Loucy (cell line): ENCODE results near the gene CCDC148.

Source experiments
- EZH2phosphoT487 ChIP-seq: fragments of 200-600 bp; IDR thresholded peaks from 2 replicates; pipeline ENCODE4 v1.6.1; 2018; ENCODE audit warnings: antibody characterized with exemption, mild to moderate bottlenecking, moderate library complexity, borderline replicate concordance
- TF ChIP-seq, protein P1 (sequence below): fragments of 200-600 bp; sonication (generic); conservative IDR thresholded peaks from 2 replicates; pipeline ENCODE4 v1.5.1; 2014; ENCODE audit warnings: mild to moderate bottlenecking, antibody characterized with exemption, low read length

- TF ChIP-seq, protein P1, sequence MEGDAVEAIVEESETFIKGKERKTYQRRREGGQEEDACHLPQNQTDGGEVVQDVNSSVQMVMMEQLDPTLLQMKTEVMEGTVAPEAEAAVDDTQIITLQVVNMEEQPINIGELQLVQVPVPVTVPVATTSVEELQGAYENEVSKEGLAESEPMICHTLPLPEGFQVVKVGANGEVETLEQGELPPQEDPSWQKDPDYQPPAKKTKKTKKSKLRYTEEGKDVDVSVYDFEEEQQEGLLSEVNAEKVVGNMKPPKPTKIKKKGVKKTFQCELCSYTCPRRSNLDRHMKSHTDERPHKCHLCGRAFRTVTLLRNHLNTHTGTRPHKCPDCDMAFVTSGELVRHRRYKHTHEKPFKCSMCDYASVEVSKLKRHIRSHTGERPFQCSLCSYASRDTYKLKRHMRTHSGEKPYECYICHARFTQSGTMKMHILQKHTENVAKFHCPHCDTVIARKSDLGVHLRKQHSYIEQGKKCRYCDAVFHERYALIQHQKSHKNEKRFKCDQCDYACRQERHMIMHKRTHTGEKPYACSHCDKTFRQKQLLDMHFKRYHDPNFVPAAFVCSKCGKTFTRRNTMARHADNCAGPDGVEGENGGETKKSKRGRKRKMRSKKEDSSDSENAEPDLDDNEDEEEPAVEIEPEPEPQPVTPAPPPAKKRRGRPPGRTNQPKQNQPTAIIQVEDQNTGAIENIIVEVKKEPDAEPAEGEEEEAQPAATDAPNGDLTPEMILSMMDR, result no peak
- TF ChIP-seq EZH2phosphoT487, result no peak
These were observed 329.2 kb downstream of the CCDC148 start for GRCh38 chr2:158127380-158127804.
